NCI-H82 (cell line): ENCODE results near the gene GSAP.

ENCODE experiments used
- DNase-seq: peaks from one replicate; lab custom pipeline; 2025; lab: John Stamatoyannopoulos, UW

The GSAP gene

DNA sequence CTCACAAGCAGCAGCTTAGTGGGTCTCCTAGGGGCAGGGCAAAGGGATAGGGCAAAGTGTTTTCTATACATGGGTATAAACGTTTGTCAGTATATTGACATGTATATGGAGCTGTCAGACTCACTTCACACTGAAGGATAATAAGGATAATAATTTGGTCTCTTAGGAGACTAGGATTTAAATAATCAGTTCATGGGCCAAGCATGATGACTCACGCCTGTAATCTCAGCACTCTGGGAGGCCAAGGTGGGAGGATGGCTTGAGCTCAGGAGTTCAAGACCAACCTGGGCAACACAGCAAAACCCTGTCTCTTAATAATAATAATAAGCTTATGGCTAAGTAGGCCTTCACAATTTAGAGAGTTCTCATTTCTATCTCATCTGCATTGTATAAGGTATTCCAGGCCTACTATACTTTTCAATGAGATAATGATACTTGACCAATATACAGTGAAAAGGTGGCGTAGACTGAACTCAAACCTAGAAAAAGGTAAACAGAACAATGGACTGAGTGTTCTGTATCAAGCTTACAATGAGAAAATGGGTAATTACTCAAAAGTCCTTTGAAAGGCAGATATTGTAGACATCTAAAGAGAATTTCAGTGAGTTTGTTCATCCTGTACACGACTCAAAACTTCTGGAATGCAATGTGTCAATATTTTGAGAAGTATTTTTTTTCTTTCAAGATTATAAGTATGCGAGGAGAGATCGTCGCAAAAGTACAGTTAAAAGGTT lies 7.0 kb downstream of the GSAP start:
- DNase-seq = no peak

DNA sequence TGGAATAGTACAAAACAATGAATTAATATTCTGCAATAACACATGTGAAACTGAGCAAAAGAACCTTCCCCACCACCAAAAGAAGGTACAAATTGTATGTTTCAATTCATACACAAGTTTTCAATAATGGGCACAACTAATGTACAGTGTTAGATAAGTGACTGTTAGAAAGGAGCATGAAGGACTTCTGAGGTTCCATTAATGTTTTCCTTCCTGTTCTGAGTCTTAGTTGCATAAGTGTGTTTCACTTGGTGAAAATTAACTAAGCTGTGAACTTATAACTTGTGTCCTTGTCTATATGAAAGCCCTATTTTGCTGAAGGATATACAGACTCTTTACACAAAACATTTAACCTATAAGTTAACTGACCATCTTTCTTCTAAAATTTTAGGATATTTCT lies 8.2 kb downstream of the GSAP start:
- DNase-seq = no peak

DNA sequence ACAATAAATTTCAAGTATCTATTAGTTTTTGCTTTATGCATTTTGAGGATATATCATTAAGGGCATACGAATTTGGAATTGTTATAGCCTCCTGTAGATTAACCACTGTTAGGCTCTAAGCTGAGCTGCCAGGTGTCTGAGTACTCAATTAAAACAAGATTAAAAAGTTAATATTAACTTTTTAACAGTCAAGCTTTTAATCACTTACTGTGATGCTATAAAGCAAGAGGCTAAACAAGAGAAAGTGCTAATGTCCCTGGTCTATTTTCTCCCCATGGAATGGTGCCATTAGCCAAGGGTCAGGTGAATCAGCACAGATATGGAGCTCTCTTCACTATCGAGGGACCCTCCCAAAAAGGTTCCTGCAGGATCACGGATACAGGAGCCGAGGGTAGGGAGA lies 9.7 kb downstream of the GSAP start:
- peak; percentile 13 for DNase-seq

DNA sequence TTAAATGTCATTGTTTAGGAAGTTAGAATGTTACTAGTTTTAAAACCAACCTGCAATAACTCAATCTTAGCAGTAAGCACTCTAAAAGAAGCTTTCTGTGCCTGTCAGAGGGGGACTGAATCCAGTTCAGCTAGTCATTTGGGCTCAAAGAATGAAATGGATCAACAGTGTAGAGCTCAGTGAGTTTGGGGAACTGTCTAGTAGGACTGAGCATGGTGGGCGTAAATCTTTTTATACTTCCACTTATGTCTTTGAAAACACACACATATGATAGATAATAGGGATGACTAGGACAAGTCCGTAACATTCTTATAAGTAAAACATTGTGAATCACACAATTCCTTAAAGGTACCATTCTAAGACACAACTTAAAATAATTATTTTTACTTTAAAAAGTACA lies 11.5 kb downstream of the GSAP start:
- DNase-seq = no peak

DNA sequence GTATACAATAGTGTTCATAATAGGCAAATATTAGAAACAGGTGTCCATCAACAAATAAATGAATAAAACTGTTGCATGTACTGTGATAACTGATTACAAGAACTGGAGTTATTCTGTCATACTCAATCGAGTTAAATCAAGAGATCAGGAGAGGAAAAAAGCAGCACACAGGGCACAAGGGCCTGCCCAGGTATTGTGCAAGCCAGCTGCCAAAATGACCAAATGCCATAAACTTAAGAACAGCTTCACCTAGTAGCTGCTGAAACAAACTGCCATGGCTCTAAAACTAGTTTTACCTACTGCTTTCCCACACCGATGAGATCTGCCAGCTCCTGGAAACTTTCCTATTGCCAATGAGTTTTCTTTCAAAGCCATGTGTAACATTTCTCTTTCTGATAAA lies 12.2 kb downstream of the GSAP start:
- no peak for DNase-seq

DNA sequence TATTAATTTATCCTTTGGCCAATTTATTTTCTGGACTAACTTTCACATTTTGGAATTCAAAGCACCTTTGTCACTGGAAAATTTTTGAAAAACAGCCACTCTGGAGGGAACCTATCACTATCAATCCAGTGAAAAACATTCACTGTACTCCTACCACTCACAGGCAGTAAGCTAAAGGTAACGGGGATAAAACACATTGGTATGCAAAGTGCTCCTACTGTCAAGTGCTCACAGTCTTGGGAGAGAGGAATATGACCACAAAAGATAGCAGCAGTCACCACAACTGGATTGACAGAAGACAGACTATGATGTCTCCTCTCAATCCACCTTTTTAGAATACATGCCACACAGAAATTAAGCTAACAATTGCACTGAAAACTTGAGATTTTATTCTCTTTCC lies 13.3 kb downstream of the GSAP start:
- no peak for DNase-seq

DNA sequence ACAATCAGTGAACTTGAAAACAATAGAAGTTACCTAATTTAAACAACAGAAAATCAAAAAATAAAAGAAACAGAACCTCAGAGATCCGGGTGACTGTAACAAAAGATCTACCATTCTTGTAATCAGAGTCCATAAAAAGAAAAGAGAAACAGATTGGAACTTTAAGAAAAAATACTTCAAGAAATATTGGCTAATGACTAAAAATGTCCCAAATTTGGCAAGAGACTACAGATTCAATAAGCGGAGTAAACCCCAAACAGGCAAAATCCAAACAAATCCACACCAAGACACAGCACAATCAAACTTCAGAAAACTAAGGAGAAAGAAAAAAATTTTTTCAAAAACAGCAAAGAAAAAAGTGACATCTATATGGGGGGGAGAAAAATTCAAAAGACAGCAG lies 15.1 kb downstream of the GSAP start:
- no peak for DNase-seq

DNA sequence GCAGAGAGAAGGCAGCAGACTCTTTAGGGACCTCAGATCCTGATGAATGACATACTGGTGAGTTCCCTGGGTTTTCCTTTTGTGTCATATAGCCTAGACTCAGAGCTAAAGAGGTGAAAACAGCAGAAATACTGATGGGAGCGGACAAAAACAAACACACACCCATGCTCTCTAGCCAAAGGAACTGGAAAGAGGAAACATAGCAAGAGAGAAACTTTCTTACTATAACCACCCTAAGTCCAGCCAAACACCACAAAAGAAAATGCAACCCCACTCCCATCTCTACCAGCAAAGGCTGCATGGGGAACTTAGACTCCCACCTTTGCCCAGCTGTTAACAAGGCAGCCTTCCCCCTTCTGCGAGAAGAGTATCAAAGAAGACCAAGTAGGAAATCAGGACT lies 16.3 kb downstream of the GSAP start:
- DNase-seq = no peak

DNA sequence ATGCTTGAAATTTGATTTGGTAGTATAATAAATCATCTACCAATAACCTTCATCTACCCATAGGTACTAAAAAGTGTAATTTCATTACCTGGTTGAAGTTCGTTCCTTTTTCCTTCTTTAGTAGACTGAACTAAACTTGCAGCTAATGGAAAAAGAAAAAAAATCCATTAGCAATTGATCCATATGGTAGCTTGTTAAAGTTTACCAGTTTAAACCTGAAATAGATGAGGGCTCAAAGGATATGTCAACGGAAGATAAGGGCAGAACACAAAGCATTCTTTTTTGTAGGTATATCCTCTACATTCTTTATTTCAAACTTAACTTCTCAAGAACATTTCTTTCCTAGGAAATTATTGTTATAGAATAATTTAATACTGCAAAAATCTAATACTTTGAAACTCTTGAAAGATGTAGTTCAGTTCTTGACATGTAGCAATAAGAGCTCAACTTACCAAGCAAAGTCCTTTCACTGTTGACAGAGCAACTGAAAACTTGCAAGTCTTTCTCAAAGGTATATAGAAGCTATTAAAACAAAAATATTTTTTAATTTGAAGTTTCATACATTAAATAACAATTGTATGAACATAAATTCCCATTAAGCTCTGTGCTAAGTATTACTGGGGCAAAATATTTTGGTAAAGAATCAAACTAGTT lies 19.1 kb downstream of the GSAP start:
- DNase-seq = no peak

DNA sequence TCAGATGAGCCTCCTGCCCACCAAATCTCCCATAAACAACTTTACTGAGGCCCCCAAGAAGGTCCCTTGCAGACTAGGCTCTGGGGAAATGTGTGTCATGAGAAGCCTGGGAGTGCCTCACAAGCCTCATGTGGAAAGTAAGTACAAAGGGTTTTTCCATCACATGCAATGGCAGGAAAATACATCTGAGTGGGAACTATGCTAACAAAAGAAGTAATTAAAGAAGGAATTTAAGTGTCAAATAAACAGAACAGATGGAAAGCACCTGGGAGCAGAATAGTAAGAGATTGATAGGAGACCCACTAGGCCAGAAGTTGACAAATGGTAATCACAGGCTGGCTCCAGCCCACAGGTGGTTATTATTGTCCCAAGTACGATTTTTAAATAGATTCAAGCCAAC lies 20.5 kb downstream of the GSAP start:
- no peak for DNase-seq

DNA sequence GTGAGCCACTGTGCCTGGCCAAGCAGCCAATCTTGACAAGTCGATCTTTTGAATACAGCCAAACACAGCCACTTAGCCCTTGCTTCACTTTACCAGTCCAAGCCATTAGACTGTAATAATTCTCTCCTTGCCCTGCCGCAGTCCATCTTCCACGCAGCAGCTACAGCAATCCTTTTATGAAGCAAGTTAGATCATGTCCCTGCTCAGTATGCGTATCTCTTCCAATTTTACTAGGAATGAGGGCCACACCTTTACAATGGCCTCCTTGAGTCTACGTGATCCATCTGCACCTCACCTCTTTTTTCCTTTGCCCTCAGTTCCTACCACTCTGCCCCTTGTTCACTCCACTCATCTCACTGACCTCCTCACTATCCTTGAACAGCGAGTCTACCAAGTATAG lies 22.2 kb downstream of the GSAP start:
- no peak for DNase-seq

DNA sequence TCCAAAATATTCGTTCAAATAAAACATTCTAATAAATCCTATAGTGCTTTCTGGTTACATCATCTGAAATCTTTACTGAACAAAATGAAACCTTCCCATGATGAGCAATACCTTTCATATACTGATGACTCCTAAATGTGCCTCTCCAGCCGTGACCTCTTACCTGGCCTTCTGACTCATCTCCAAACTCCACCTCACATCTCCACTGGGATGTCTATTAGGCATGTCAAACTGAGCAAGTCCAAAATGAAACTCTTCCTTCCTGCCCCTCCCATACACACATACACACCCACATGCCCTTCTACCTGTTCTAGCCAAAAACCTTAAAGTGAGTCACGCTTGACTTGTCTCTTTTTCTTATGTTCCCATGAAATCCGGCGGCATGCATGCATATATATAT lies 22.9 kb downstream of the GSAP start:
- DNase-seq = no peak

DNA sequence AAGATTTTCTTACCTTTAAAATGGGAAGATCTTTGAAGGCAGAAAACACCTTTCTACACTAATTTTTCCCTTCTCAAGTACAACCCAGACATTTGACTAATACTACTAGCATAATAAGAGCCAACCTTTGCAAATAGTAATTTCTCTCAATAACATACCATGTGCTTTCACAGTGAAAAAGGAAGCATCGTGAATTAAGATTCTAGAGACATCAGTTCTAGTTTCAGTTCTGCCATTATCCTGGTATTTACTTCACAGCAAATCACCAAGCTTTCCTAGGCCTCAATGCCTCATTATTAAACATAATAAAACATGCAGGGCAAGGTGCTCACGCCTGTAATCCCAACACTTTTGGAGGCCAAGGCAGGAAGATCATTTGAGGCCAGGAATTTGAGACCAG lies 24.9 kb downstream of the GSAP start:
- DNase-seq = no peak

DNA sequence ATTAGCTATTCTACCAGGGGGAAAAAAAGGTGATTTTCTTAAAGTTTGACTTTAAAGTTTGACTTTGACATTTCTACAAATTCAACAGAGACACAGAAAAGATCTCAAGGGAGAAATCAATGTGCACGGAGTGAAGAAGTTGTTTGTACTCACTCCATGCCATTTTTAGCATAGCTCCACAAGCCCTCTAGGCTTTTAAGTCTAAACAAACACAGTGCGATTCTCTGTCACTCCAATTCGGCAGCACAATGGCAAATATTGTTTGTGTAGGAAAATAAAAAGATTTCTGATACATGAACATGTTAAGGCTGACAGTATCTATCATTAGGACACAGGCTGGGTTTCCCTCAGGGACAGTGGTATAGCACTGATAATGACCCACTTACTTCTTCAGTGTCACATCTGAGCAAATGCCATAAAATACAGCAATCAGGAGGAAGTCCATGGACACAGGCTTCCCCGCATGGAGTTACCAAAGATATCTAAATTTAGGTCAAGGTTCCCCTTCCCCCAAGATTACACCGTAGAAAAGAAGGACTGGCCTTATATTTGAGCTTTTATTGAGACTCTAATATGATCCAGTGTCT lies 28.0 kb downstream of the GSAP start:
- DNase-seq = no peak

DNA sequence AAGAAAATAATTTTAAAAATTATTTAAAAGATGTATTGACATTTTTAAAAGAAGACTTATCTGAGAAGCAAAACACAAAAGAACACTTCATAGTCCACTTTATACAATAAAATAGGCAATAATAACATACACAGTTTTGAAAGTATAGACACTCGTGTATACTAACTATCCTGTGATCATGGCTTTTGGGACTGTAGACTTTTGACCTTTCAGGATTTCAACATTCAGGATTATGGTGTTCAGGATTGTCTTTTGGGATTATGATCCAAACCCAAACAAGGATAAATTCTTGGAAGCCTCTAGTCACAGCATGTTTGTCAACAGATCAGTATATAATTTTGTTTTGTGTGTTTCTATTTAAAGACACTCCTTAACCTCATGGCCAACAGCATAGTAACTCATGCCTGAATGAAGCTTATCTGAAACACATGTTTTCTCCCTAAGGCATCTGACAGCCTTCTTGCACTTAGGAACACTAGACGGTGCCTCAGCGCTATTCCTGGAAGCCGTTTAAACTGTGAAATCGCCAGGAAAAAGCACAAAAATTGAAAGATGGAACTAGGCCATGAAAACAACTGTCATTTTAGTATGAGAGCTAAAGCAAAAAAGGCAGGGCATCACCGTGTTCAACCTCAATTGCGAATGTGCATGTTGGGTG lies 29.9 kb downstream of the GSAP start:
- no peak for DNase-seq

DNA sequence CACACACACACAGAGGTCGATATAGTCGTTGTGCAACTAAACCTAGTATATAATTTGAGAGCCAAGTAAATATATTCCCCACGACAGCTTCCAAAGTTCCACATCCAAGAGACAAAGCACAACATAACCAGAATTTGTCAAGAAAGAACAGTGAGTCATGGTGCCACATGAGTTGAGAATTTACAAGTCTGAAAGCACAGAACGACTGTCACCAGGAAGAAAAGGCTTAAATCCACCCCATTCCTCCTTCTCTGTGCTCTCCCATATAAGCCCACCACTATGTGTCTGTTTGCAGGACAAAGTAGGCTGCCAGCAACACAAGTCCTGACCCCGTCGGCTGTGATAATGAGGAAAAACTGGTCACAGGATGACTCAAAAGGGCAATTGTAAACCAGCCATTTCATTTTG lies 32.8 kb downstream of the GSAP start:
- DNase-seq = no peak

DNA sequence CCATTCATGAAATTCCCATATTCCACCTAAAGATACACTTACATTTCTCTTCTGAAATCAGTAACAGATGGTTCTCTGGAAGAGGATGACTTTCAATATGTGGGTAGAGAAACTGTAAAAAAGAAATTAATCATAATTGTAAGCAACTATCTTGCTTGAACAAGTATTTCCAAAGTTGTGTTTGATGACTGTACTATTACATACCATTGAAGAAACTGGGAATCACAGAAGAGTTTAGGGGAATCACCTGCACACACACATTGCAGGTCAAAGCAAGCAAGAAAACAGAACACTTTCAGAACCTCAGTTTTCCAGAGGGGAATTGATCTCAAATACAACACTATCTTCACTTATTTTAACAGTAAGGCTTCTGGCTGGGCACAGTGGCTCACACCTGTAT lies 33.6 kb downstream of the GSAP start:
- DNase-seq = no peak

DNA sequence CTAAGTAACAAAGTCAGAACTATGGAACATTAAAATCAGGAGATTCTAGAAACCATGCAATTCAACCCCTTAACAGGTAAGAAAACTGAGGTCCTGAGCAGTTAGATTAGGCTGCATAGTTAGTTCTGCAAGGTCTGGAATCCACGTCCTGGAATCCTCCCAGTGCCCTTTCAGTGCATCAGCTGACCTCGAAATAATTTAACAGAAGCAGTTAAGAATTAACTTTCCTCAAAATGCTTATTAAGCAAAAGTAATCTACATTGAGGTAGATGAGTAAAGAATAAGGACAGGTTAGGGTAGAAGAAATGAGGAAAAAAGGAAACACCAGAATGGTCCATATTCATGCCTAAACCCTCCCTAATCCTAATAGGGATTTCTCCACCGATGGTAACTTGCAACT lies 37.6 kb downstream of the GSAP start:
- no peak for DNase-seq

DNA sequence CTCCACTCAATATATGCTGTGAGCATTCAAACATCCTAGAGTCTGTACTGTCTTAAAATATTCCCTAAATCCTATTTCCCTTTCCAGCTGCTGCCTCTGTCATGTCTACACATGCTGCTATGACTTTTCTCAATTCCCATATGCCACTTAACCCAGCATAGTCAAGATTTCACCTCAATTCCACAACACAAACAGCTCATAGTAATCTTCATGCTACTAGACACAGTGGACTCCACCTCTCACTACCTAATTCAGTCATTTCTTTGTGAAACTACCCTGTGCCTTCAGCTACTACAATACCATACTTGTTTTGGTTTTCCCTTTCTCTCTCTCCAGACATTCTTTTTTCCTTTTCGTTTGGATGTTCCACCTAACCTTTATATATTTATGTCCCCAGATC lies 45.5 kb downstream of the GSAP start:
- DNase-seq = no peak

DNA sequence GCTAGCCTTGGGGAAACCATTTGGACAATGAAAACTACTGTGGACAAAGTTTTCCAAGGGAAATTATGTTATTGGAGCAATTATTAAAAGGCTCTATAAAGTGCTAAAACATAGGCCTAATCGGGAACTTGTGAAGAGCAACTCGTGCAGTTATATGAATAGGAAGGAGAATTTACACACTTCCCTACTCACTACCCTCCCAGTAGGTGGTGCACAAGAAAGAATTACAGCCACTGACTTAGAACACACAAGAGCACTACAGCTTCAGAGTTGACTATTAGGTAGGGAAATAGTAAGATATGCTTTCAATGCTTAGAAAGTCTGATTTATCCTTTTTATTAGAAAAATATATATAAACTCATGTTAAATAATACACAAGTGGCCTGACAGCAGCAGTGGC lies 47.2 kb downstream of the GSAP start:
- DNase-seq = no peak

DNA sequence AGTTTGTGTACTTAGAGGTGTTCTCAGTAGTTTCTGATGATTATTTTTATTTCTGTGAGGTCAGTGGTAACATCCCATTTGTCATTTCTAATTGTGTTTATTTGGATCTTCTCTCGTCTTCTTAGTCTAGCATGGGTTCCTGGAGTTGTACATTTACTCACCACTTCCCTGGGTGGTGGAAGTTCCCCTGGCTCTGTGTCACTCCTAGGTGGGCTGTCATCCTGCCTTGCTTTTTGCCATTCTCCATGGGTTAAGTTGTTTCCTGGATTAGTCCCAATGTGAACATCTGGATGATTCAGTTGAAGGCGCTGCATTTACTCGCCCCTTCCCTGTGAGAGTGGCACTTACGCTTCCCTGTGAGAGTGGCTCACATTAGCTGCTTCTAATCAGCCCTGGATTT lies 48.2 kb downstream of the GSAP start:
- DNase-seq = no peak

DNA sequence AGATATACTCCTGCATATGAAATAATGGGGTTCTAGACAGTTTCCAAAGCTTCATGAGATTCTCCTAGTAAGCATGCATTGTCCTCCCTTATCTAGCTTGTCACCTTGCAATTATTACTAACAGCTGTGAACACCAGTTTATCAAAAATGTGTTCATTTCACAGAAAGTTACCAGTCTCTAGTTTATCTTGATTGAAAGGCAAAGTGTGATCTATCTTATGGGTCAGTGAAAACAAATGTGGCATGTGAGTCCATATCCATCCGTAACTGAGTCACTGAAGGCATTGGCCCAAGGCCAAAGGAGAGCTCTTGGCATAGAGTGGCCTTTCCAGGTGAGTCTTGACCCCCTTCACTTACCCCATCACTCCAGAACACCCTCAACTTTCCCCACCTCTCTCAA lies 53.2 kb downstream of the GSAP start:
- no peak for DNase-seq

DNA sequence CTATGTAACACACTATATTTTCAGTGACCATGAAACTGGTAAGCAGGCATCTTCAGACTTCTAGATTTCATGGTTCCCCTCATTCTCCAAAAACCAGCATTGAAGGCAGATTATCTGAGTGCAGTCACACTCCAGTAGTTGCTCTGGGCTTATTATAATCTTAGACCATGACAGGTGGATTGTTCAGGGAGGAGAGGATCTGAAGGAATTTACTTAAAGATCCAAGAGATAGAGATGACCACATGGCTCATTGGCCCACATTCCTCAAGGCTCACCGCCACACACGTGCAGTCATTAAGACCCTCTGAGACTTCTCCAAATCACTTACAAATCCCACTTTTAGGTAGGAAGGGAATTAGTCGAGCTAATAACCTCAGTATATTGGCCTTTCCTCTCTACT lies 55.2 kb downstream of the GSAP start:
- DNase-seq = peak; percentile 39
